ENCODE results near the gene CCSER1.
A peak's percentile ranks its signal among the peaks of the same experiment; 100 is the strongest.
"Not testable (repeated sequence)": the region's sequence is repeated elsewhere in the genome, so short reads cannot be mapped to it uniquely, and the experiment has no call there.

CCSER1 gene

GRCh38 chr4:91448668-91449330, 1321.6 kb downstream of the CCSER1 start:
- no peak for DNase-seq

GRCh38 chr4:91454111-91454510, 1326.9 kb downstream of the CCSER1 start:
- DNase-seq: peak; percentile 31

- not testable (repeated sequence) for DNase-seq
Measured at GRCh38 chr4:91462566-91462965, 1335.4 kb downstream of the CCSER1 start.

GRCh38 chr4:91470671-91471070, 1343.5 kb downstream of the CCSER1 start:
- DNase-seq: no peak

GRCh38 chr4:91471280-91471679, 1344.1 kb downstream of the CCSER1 start:
- no peak for DNase-seq

GRCh38 chr4:91472046-91472445, 1344.9 kb downstream of the CCSER1 start:
- no peak for DNase-seq

GRCh38 chr4:91485415-91485814, 1358.2 kb downstream of the CCSER1 start:
- DNase-seq: no peak

GRCh38 chr4:91488946-91489345, 1361.8 kb downstream of the CCSER1 start:
- no peak for DNase-seq

GRCh38 chr4:91497892-91498291, 1370.7 kb downstream of the CCSER1 start:
- no peak for DNase-seq

- peak; percentile 47 for DNase-seq
Measured at GRCh38 chr4:91502365-91502764, 1375.2 kb downstream of the CCSER1 start.

GRCh38 chr4:91513326-91513725, 1386.1 kb downstream of the CCSER1 start:
- no peak for DNase-seq

- DNase-seq: no peak
Measured at GRCh38 chr4:91519155-91519554, 1392.0 kb downstream of the CCSER1 start.

GRCh38 chr4:91525621-91526020, 1398.4 kb downstream of the CCSER1 start:
- no peak for DNase-seq

- no peak for DNase-seq
Measured at GRCh38 chr4:91527056-91527455, 1399.9 kb downstream of the CCSER1 start.

GRCh38 chr4:91567594-91567993, 1440.4 kb downstream of the CCSER1 start:
- no peak for DNase-seq

- no peak for DNase-seq
Measured at GRCh38 chr4:91577864-91578263, 1450.7 kb downstream of the CCSER1 start.

GRCh38 chr4:91590260-91590659, 1463.1 kb downstream of the CCSER1 start:
- DNase-seq: no peak

GRCh38 chr4:91592125-91592524, 1464.9 kb downstream of the CCSER1 start:
- DNase-seq: no peak

- no peak for DNase-seq
Measured at GRCh38 chr4:91596718-91597117, 1469.5 kb downstream of the CCSER1 start.

- DNase-seq: no peak
Measured at GRCh38 chr4:91598696-91599095, 1471.5 kb downstream of the CCSER1 start.

- DNase-seq: no peak
Measured at GRCh38 chr4:91600301-91600700, 1473.1 kb downstream of the CCSER1 start.

- DNase-seq: no peak
Measured at GRCh38 chr4:91601401-91601800, 1474.2 kb downstream of the CCSER1 start.

GRCh38 chr4:91611782-91612181, 1484.6 kb downstream of the CCSER1 start:
- DNase-seq: no peak

- no peak for DNase-seq
Measured at GRCh38 chr4:91620952-91621351, 1493.8 kb downstream of the CCSER1 start.

- DNase-seq: no peak
Measured at GRCh38 chr4:91621446-91621845, 1494.3 kb downstream of the CCSER1 start.

Measured in NCI-H82 (cell line).